GM12878 (cell line): ENCODE measurements around the gene DIDO1. TPM values are rescaled to one million over a fixed set of nuclear protein-coding genes. Genes with fewer than 3 reads are reported as not detected.
A peak's percentile ranks its signal among the peaks of the same experiment; 100 is the strongest.

ENCODE experiments used
- ATAC-seq: fragments of 200-7000 bp; cut with Tn5 transposase; 3 replicates; pipeline ENCODE4 v1.9.1; 2020; ENCODE audit warnings: mild to moderate bottlenecking, moderate library complexity
- BruUV-seq: library from RNA; stranded (reverse); fragments of 400-500 nt; replicated peaks from 2 replicates; lab custom pipeline; 2021; lab: Mats Ljungman, UMichigan
- CTCF ChIA-PET: fragments of 300-600 bp; sonication (Branson Sonifier 250); formaldehyde crosslinking; extraction: SDS; loops from one replicate; lab custom pipeline; 2021; ENCODE audit warnings: inconsistent platforms; lab: Yijun Ruan, JAX
- POLR2A ChIA-PET: fragments of 350-600 bp; formaldehyde crosslinking; extraction: SDS; loops from one replicate; lab custom pipeline; 2021; ENCODE audit warnings: inconsistent platforms; lab: Charles Lee
- RAD21 ChIA-PET: fragments of 300-600 bp; sonication (Branson Sonifier 250); formaldehyde crosslinking; loops from one replicate; lab custom pipeline; 2023; ENCODE audit warnings: antibody characterized with exemption; ENCODE audit not compliant: unreplicated experiment; lab: Charles Lee
- SMC1A ChIA-PET: fragments of 300-600 bp; sonication (Branson Sonifier 250); formaldehyde crosslinking; loops from one replicate; lab custom pipeline; 2023; ENCODE audit not compliant: unreplicated experiment, uncharacterized antibody; lab: Charles Lee
- DNase-seq: peaks from one replicate; pipeline ENCODE4 v3.0.0-alpha.2; 2011; ENCODE audit warnings: low read depth, low spot score
- FAIRE-seq: peaks from 3 replicates; lab custom pipeline; 2011; peaks lifted over from hg19 to GRCh38; lab: Jason Lieb, UNC
- H2AFZ ChIP-seq: 2 replicates; pipeline ENCODE4 v1.6.0; 2011; ENCODE audit warnings: low read depth, low read length, control low read depth; ENCODE audit not compliant: control insufficient read depth
- H3K27ac ChIP-seq: 2 replicates; pipeline ENCODE4 v1.5.1; 2011; ENCODE audit warnings: control low read depth; ENCODE audit not compliant: control insufficient read depth, insufficient read depth
- H3K27me3 ChIP-seq, 2 experiments: replicated peaks in 1 of 2; 2 replicates each; pipeline versions ENCODE4 v1.6.0 to v1.6.1; 2011; ENCODE audit warnings: low read length in 1 of 2; ENCODE audit not compliant: control insufficient read depth in 2 of 2, insufficient read depth in 2 of 2
- H3K36me3 ChIP-seq, 2 experiments: 2 replicates each; pipeline ENCODE4 v1.5.1; 2011; ENCODE audit warnings: low read length in 1 of 2; ENCODE audit not compliant: control insufficient read depth in 2 of 2, insufficient read depth in 2 of 2
- H3K4me1 ChIP-seq: 2 replicates; pipeline ENCODE4 v1.6.1; 2011; ENCODE audit warnings: mild to moderate bottlenecking, low read length, moderate library complexity, mixed read lengths; ENCODE audit not compliant: control insufficient read depth, insufficient read depth
- H3K4me2 ChIP-seq: 2 replicates; pipeline ENCODE4 v1.6.0; 2011; ENCODE audit warnings: control low read depth; ENCODE audit not compliant: control insufficient read depth, insufficient read depth
- H3K4me3 ChIP-seq: fragments of 200-600 bp; sonication (generic); 2 replicates; pipeline ENCODE4 v1.5.1; 2016
- H3K79me2 ChIP-seq: 2 replicates; pipeline ENCODE4 v1.6.0; 2011; ENCODE audit warnings: low read length; ENCODE audit not compliant: control insufficient read depth, insufficient read depth
- H3K9ac ChIP-seq: 2 replicates; pipeline ENCODE4 v1.8.0; 2011; ENCODE audit warnings: low read length, control low read depth, mixed read lengths; ENCODE audit not compliant: control insufficient read depth, insufficient read depth
- H3K9me3 ChIP-seq: replicated peaks from 3 replicates; pipeline ENCODE4 v1.5.1; 2011; ENCODE audit warnings: mild to moderate bottlenecking, low read length; ENCODE audit not compliant: control insufficient read depth, insufficient read depth
- H4K20me1 ChIP-seq: 2 replicates; pipeline ENCODE4 v1.6.0; 2011; ENCODE audit not compliant: control insufficient read depth, insufficient read depth
- ASH2L ChIP-seq: fragments of 300-600, 200-600 bp; sonication (generic); IDR thresholded peaks from 2 replicates; pipeline ENCODE4 v1.6.1; 2017; ENCODE audit warnings: low read depth, mild to moderate bottlenecking, borderline replicate concordance
- BHLHE40 ChIP-seq, 2 experiments: fragments of 450-650 bp in 1 of 2; IDR thresholded peaks; 2 replicates each; pipeline ENCODE4 v1.6.1; 2011 to 2017; ENCODE audit warnings: low read depth in 2 of 2, borderline replicate concordance in 1 of 2, improper control_type of control experiment in 1 of 2, low read length in 1 of 2, mild to moderate bottlenecking in 1 of 2
- CTCF ChIP-seq, 3 experiments: IDR thresholded peaks in 2 of 3; conservative IDR thresholded peaks in 1 of 3; 2 replicates each; pipeline ENCODE4 v1.5.1; 2011; ENCODE audit warnings: low read depth in 3 of 3, low read length in 3 of 3, mild to moderate bottlenecking in 3 of 3, control low read depth in 2 of 3, moderate library complexity in 2 of 3, inconsistent platforms in 1 of 3, mixed read lengths in 1 of 3; ENCODE audit not compliant: control insufficient read depth in 2 of 3, insufficient read depth in 1 of 3; ENCODE audit errors: extremely low read depth in 1 of 3
- FOXK2 ChIP-seq: fragments of 450-650 bp; IDR thresholded peaks from 2 replicates; pipeline ENCODE4 v1.6.1; 2017; ENCODE audit warnings: mild to moderate bottlenecking, moderate library complexity
- LARP7 ChIP-seq: fragments of 450-650 bp; IDR thresholded peaks from 2 replicates; pipeline ENCODE4 v1.6.1; 2017; ENCODE audit warnings: mild to moderate bottlenecking
- NBN ChIP-seq: fragments of 450-650 bp; IDR thresholded peaks from 2 replicates; pipeline ENCODE4 v1.6.1; 2016
- PBX3 ChIP-seq: IDR thresholded peaks from 2 replicates; pipeline ENCODE4 v1.6.1; 2011; ENCODE audit warnings: mild to moderate bottlenecking, low read depth, low read length, moderate library complexity; ENCODE audit not compliant: insufficient replicate concordance
- POLR2A ChIP-seq: IDR thresholded peaks from 2 replicates; pipeline ENCODE4 v1.6.1; 2011; ENCODE audit warnings: low read depth, mild to moderate bottlenecking, low read length
- POLR2AphosphoS5 ChIP-seq: IDR thresholded peaks from 2 replicates; pipeline ENCODE4 v1.6.1; 2011; ENCODE audit warnings: mild to moderate bottlenecking, low read length, inconsistent platforms
- RELA ChIP-seq: fragments of 450-650 bp; IDR thresholded peaks from 2 replicates; pipeline ENCODE4 v1.8.0; 2014; ENCODE audit warnings: borderline replicate concordance; ENCODE audit not compliant: partially characterized antibody
- SMC3 ChIP-seq: IDR thresholded peaks from 2 replicates; pipeline ENCODE4 v1.6.1; 2011; ENCODE audit warnings: low read length, improper control_type of control experiment, borderline replicate concordance
- SP1 ChIP-seq: IDR thresholded peaks from one replicate; pipeline ENCODE4 v1.6.1; 2011; ENCODE audit warnings: low read depth, low read length
- WRNIP1 ChIP-seq: IDR thresholded peaks from 2 replicates; pipeline ENCODE4 v1.6.1; 2011; ENCODE audit warnings: low read depth, low read length, improper control_type of control experiment, borderline replicate concordance
- WGBS: methylation state at CpG from one replicate; pipeline ENCODE4 v1.1.6; 2016; ENCODE audit warnings: low lambda C conversion rate; ENCODE audit not compliant: insufficient replicate concordance, insufficient coverage; ENCODE audit errors: missing lambda C conversion rate; 5-methylcytosine and 5-hydroxymethylcytosine counted together
- in situ Hi-C: fragments of 300-500 bp; cut with MboI; formaldehyde crosslinking; loops from 9 replicates; pipeline ENCODE4 v1.14.3; 2018; ENCODE audit warnings: mixed read lengths
- intact Hi-C: fragments of 100-400 bp; cut with micrococcal nuclease; formaldehyde crosslinking; loops from one replicate; pipeline ENCODE4 v1.14.2; 2022; ENCODE audit not compliant: unreplicated experiment
- polyA plus RNA-seq, 11 experiments: library from polyadenylated mRNA; depleted of rRNA in 4 of 11; unstranded in 6 of 11; stranded (reverse) in 5 of 11; fragments of >200 nt; fragmentation: Nextera tagmentation in 4 of 11; fragmentation: Illumina TruSeq in 1 of 11; extraction: Ambion mirVana in 4 of 11; extraction: Trizol in 1 of 11; gene quantifications; 1 replicate in 1 of 11; 2 replicates in 10 of 11; pipeline versions ENCODE4 v1.2.1 to v1.2.3, GENCODE V29; 2011 to 2016; ENCODE audit warnings: inconsistent platforms in 2 of 11, missing spikeins in 2 of 11, low read depth in 1 of 11
- total RNA-seq, 4 experiments: library from RNA; depleted of rRNA in 3 of 4; stranded (reverse); fragments of >200 nt in 3 of 4; fragmentation: Illumina TruSeq in 1 of 4; extraction: Trizol in 1 of 4; gene quantifications; 2 replicates each; pipeline versions ENCODE4 v1.2.1 to v1.2.3, GENCODE V29; 2013 to 2021
- TF ChIP-seq, protein P1 (sequence below): fragments of 450-650 bp; IDR thresholded peaks from 2 replicates; pipeline ENCODE4 v1.6.1; 2017; ENCODE audit warnings: low read depth, mild to moderate bottlenecking, moderate library complexity
- TF ChIP-seq, protein P2 (sequence below): fragments of 450-650 bp; IDR thresholded peaks from 2 replicates; pipeline ENCODE4 v1.6.1; 2016; ENCODE audit warnings: mild to moderate bottlenecking

The DIDO1 gene
- total and polyA plus RNA-seq, 10 of the 15 experiments (the other 5 are each of a cell fraction or from before 2014, with no cell fraction given): 5.5 to 56.4 (median 38.4) TPM

GRCh38 chr20:62937268-62938104 lies 11.2 kb upstream of the DIDO1 start:
- under 1% methylated on average over 71 of the region's 92 CpGs for WGBS
- H3K36me3 ChIP-seq: peaks cover 0 to 15% of the 10 kb centered on the region in 2 experiments; a peak in 2 of 4 replicates
- FAIRE-seq (peak; percentile 92), ATAC-seq (peak; percentile 91), DNase-seq (peak; percentile 82)
- intact Hi-C loops (loop anchor here (2.0 kb wide), 1 partner anchor 15 kb away; the partner anchor contains the start of gene SLC17A9), in situ Hi-C loops (no loop called here)
- SMC1A ChIA-PET: interaction anchor here (1.0 to 4.2 kb wide), 7 partner anchors 10 to 38 kb away, joined by 3 to 20 read pairs (median 5); partner anchors contain the start of gene SLC17A9
- no peaks in the 10 kb centered on the region for H3K9me3 ChIP-seq
- 0 out of 2 replicates have a peak, but pooled peaks cover 5% of the 10 kb centered on the region for H3K4me1 ChIP-seq
- peak overlapping the region; percentile 90; the same call in 1 of the 2 replicates for H3K4me2 ChIP-seq
- POLR2A ChIA-PET: interaction anchor here (0.5 to 4.9 kb wide), 10 partner anchors 11 to 141 kb away, joined by 3 to 59 read pairs (median 4); partner anchors contain the start of genes DIDO1 and MRGBP
- no TSS peak for BruUV-seq
- peaks cover 87% of the 10 kb centered on the region for H3K79me2 ChIP-seq
- no peaks in the 10 kb centered on the region for H3K27me3 ChIP-seq
- CTCF ChIA-PET: interaction anchor here (0.7 to 3.1 kb wide), 9 partner anchors 11 to 71 kb away, joined by 3 to 10 read pairs (median 4); partner anchors contain the start of gene DIDO1
- H3K4me3 ChIP-seq: peak overlapping the region; percentile 71
- RAD21 ChIA-PET: interaction anchor here (0.7 to 2.5 kb wide), 5 partner anchors 11 to 74 kb away, joined by 3 to 17 read pairs (median 4); partner anchors contain the start of gene SLC17A9
- H3K27ac ChIP-seq: peak overlapping the region; percentile 90
- no peaks in the 10 kb centered on the region for H4K20me1 ChIP-seq
- H2AFZ ChIP-seq: peak overlapping the region; percentile 81
- H3K9ac ChIP-seq: peak overlapping the region; percentile 93
- no peak for TF ChIP-seq WRNIP1
- peak; percentile 82 for TF ChIP-seq SP1
- no peak for TF ChIP-seq CTCF (IDR thresholded peaks at IDR 0.05 in 2 of 3, conservative IDR thresholded peaks at IDR 0.05 in 1 of 3; ENCODE audit: control insufficient read depth in 2 of 3, extremely low read depth in 1 of 3, insufficient read depth in 1 of 3, low read depth in 3 of 3, low read length in 3 of 3)
- TF ChIP-seq RELA: peak; percentile 57
- TF ChIP-seq FOXK2: peak; percentile 19; the same call in 1 of the 2 replicates
- TF ChIP-seq LARP7: peak; percentile 76
- TF ChIP-seq BHLHE40 (IDR thresholded peaks at IDR 0.05; ENCODE audit: borderline replicate concordance in 1 of 2, low read depth in 2 of 2, low read length in 1 of 2): no peak
- TF ChIP-seq POLR2AphosphoS5: peak; percentile 82
- peak; percentile 90 for TF ChIP-seq POLR2A
- TF ChIP-seq, protein P1, sequence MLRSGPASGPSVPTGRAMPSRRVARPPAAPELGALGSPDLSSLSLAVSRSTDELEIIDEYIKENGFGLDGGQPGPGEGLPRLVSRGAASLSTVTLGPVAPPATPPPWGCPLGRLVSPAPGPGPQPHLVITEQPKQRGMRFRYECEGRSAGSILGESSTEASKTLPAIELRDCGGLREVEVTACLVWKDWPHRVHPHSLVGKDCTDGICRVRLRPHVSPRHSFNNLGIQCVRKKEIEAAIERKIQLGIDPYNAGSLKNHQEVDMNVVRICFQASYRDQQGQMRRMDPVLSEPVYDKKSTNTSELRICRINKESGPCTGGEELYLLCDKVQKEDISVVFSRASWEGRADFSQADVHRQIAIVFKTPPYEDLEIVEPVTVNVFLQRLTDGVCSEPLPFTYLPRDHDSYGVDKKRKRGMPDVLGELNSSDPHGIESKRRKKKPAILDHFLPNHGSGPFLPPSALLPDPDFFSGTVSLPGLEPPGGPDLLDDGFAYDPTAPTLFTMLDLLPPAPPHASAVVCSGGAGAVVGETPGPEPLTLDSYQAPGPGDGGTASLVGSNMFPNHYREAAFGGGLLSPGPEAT: peak; percentile 89
- TF ChIP-seq, protein P2, sequence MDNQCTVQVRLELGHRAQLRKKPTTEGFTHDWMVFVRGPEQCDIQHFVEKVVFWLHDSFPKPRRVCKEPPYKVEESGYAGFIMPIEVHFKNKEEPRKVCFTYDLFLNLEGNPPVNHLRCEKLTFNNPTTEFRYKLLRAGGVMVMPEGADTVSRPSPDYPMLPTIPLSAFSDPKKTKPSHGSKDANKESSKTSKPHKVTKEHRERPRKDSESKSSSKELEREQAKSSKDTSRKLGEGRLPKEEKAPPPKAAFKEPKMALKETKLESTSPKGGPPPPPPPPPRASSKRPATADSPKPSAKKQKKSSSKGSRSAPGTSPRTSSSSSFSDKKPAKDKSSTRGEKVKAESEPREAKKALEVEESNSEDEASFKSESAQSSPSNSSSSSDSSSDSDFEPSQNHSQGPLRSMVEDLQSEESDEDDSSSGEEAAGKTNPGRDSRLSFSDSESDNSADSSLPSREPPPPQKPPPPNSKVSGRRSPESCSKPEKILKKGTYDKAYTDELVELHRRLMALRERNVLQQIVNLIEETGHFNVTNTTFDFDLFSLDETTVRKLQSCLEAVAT: no peak; the same call in none of the 2 replicates
- peak; percentile 92 for TF ChIP-seq NBN
- no peak for TF ChIP-seq ASH2L
- no peak for TF ChIP-seq SMC3
- TF ChIP-seq PBX3: no peak
